GM18868 (cell line): ENCODE data around the gene WFIKKN1.

Experiments
- ATAC-seq: cut with Tn5 transposase; IDR thresholded peaks from one replicate; pipeline ENCODE4 v1.9.1; 2021; ENCODE audit warnings: mild to moderate bottlenecking, moderate library complexity; ENCODE audit not compliant: unreplicated experiment

The WFIKKN1 gene

DNA sequence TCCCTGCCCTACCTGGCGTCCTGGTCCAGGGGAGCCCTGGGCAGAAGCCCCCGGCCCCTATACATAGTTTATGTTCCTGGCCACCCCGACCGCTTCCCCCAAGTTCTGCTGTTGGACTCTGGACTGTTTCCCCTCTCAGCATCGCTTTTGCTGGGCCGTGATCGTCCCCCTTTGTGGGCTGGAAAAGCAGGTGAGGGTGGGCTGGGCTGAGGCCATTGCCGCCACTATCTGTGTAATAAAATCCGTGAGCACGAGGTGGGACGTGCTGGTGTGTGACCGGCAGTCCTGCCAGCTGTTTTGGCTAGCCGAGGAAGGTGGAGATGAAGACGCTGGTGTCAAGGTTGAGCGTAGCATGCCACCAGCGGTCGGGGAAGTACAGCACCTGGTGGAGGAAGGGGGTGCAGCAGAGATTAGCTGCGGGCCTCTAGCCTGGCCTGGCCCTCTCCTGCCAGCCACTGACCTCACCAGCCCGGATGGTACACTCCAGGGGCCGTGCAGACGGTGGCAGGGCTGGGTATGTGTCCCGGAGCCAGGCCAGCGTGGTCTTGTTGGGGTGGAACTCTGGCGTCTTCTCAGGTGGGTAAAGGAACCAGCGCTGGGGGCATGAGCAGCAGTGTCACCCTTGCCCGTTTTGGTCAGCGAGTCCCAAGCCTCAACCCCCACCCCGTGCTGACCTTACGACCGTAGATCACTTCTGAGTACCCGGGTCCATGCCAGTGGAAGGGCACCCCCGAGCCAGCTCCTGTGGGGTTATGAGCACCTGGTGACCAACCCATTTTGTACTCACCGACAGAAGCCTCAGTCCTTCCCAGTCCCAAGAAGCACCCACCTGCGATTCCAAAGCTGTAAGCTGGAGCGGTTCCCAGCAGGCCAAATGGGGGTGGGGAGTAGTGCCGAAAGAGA is 52.0 kb downstream of the WFIKKN1 start:
- ATAC-seq, result no peak

DNA sequence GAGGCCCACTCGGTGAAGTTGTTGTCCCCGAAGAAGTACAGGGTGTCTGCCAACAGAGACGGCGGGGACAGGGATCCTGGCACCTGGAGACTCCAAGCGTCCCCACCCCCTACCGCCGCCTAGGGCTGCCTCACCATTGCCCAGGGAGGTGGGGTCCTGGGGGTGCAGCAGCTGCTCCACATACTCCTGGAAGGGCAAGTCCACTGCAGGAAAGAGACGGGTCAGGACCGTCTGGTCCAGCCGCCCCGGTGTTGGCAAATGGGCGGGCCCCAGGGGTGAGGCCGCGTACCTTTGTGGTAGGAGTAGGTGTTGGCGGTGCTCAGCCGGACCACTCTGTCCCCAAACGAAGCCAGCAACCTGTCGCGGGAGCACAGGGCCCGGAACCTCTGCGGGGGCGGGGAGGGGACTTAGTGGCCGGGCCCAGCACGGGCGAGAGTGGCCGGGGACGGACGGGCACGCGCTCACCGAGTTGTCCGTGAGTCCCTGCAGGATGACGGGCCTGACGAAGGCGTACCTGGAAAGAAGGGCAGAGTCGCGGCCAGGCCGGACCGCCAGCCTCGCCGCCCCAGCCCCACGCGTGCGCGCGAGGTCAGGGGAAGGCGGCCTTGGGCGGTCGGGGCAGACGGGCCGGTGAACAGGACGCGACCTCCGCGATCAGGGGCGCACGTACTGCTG is 52.7 kb downstream of the WFIKKN1 start:
- no peak for ATAC-seq
